ENCODE data around the gene CHD1.
"Not testable (repeated sequence)": the region's sequence is repeated elsewhere in the genome, so short reads cannot be mapped to it uniquely, and the experiment has no call there.

Gene CHD1

GRCh38 chr5:98962587-98962986 lies 33.8 kb upstream of the CHD1 start:
- Histone ChIP-seq H3K4me3 (no peak overlapping the region), H3K27me3 (no peaks in the 10 kb centered on the region), H3K4me1 (no peaks in the 10 kb centered on the region), H4K20me1 (no peaks in the 10 kb centered on the region), H3K4me2 (no peak overlapping the region), H3K9ac (no peak overlapping the region), H3K36me3 (no peaks in the 10 kb centered on the region), H3K9me3 (peaks cover 8% of the 10 kb centered on the region; the same call in 1 of the 2 replicates), H3K27ac (no peak overlapping the region)
- TF ChIP-seq Cebpa-rat (IDR thresholded peaks at IDR 0.05), result no peak

DNA sequence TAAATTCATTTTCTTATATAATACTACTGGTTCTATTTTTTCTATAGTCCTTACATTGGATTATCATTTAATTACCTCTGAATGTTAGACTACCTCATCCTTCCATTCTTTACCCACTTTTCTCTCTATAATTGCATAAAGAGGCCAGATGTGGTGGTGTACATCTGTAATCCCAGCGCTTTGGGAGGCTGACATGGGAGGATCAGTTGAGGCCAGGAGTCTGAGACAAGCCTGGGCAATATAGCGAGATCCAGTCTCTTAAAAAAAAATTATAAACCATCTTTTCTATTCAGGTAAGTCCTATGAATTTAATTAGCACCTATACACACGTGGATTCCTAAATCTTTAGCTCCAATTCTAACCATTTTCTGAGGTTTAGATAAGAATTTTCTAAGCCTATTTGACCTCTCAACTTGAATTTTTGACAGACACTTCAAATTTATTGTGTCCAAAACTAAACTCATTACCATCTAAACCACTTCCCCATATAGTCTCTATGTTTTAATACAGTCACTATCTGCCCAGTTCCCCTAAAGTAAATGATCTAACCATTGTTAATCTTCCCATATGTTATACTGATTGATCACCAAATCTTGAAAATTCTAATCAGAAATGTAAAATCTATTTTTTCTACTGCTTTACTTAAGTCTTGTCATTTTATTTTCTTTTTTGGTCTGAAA lies 33.0 kb upstream of the CHD1 start:
- no peaks in the 10 kb centered on the region for H3K4me1 ChIP-seq
- no peak overlapping the region for H3K9ac ChIP-seq
- H3K4me3 ChIP-seq, result no peak overlapping the region
- no peaks in the 10 kb centered on the region for H3K36me3 ChIP-seq
- no peaks in the 10 kb centered on the region for H4K20me1 ChIP-seq
- H3K9me3 ChIP-seq, result peaks cover 8% of the 10 kb centered on the region; the same call in 1 of the 2 replicates
- H3K27ac ChIP-seq, result no peak overlapping the region
- H3K4me2 ChIP-seq, result no peak overlapping the region
- H3K27me3 ChIP-seq, result no peaks in the 10 kb centered on the region
- TF ChIP-seq Cebpa-rat (IDR thresholded peaks at IDR 0.05), result no peak

DNA sequence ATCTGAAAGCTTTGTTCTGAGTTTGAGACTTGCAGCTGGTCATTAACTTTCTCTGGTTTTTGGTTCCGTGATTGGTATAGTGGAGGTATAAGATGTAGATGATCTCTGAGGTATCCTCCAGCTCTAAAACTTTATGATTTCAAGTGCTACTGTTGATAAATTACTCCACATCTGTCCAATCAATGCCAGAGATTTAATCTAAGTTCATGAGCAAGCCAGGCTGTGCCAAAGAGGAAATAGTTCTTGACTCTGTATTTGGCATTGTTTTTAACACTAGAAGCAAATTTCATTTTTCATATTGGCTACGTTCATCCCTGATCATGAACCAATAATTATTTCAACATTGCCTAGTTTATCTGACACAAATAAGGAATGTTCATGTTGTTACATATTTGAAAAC lies 28.5 kb upstream of the CHD1 start:
- H3K9me3 ChIP-seq, result no peaks in the 10 kb centered on the region
- no peaks in the 10 kb centered on the region for H3K4me1 ChIP-seq
- H3K4me3 ChIP-seq, result no peak overlapping the region
- no peak overlapping the region for H3K27ac ChIP-seq
- H4K20me1 ChIP-seq, result no peaks in the 10 kb centered on the region
- no peak overlapping the region for H3K4me2 ChIP-seq
- no peaks in the 10 kb centered on the region for H3K27me3 ChIP-seq
- H3K36me3 ChIP-seq, result no peaks in the 10 kb centered on the region
- no peak overlapping the region for H3K9ac ChIP-seq
- TF ChIP-seq Cebpa-rat (IDR thresholded peaks at IDR 0.05), result no peak

DNA sequence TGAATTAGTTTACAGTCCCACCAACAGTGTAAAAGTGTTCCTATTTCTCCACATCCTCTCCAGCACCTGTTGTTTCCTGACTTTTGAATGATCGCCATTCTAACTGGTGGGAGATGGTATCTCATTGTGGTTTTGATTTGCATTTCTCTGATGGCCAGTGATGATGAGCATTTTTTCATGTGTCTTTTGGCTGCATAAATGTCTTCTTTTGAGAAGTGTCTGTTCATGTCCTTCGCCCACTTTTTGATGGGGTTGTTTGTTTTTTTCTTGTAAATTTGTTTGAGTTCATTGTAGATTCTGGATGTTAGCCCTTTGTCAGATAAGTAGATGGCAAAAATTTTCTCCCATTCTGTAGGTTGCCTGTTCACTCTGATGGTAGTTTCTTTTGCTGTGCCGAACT lies 27.1 kb upstream of the CHD1 start:
- H3K27ac ChIP-seq, H3K9me3 ChIP-seq, H3K9ac ChIP-seq, H3K36me3 ChIP-seq, H3K4me3 ChIP-seq, H3K27me3 ChIP-seq, H4K20me1 ChIP-seq, H3K4me1 ChIP-seq, H3K4me2 ChIP-seq: not testable (repeated sequence)

DNA sequence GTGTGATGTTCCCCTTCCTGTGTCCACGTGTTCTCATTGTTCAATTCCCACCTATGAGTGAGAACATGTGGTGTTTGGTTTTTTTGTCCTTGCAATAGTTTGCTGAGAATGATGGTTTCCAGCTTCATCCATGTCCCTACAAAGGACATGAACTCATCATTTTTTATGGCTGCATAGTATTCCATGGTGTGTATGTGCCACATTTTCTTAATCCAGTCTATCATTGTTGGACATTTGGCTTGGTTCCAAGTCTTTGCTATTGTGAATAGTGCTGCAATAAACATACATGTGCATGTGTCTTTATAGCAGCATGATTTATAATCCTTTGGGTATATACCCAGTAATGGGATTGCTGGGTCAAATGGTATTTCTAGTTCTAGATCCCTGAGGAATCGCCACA lies 26.7 kb upstream of the CHD1 start:
- not testable (repeated sequence) for H3K4me3 ChIP-seq, H4K20me1 ChIP-seq, H3K36me3 ChIP-seq, H3K27me3 ChIP-seq, H3K4me2 ChIP-seq, H3K4me1 ChIP-seq, H3K9ac ChIP-seq, H3K9me3 ChIP-seq, H3K27ac ChIP-seq

- Histone ChIP-seq H3K9ac (no peak overlapping the region), H3K4me2 (no peak overlapping the region), H3K9me3 (no peaks in the 10 kb centered on the region), H3K4me1 (no peaks in the 10 kb centered on the region), H3K27me3 (no peaks in the 10 kb centered on the region), H3K4me3 (no peak overlapping the region), H3K27ac (no peak overlapping the region), H4K20me1 (no peaks in the 10 kb centered on the region), H3K36me3 (no peaks in the 10 kb centered on the region)
- no peak for TF ChIP-seq Cebpa-rat (IDR thresholded peaks at IDR 0.05)
These were observed 25.7 kb upstream of the CHD1 start for GRCh38 chr5:98954392-98955028.

GRCh38 chr5:98942847-98943246 lies 14.0 kb upstream of the CHD1 start:
- Histone ChIP-seq H4K20me1 (no peaks in the 10 kb centered on the region), H3K27ac (no peak overlapping the region), H3K9me3 (no peaks in the 10 kb centered on the region), H3K4me3 (no peak overlapping the region), H3K36me3 (no peaks in the 10 kb centered on the region), H3K27me3 (no peaks in the 10 kb centered on the region), H3K9ac (no peak overlapping the region), H3K4me2 (no peak overlapping the region), H3K4me1 (0 out of 2 replicates have a peak, but pooled peaks cover 4% of the 10 kb centered on the region)
- TF ChIP-seq Cebpa-rat (IDR thresholded peaks at IDR 0.05), result no peak

GRCh38 chr5:98941131-98941883 lies 12.5 kb upstream of the CHD1 start:
- no peak for TF ChIP-seq Cebpa-rat (IDR thresholded peaks at IDR 0.05)
- Histone ChIP-seq H3K27me3 (no peaks in the 10 kb centered on the region), H3K9ac (no peak overlapping the region), H3K4me2 (no peak overlapping the region), H3K36me3 (no peaks in the 10 kb centered on the region), H4K20me1 (no peaks in the 10 kb centered on the region), H3K4me1 (0 out of 2 replicates have a peak, but pooled peaks cover 4% of the 10 kb centered on the region), H3K4me3 (no peak overlapping the region), H3K9me3 (no peaks in the 10 kb centered on the region), H3K27ac (no peak overlapping the region)

DNA sequence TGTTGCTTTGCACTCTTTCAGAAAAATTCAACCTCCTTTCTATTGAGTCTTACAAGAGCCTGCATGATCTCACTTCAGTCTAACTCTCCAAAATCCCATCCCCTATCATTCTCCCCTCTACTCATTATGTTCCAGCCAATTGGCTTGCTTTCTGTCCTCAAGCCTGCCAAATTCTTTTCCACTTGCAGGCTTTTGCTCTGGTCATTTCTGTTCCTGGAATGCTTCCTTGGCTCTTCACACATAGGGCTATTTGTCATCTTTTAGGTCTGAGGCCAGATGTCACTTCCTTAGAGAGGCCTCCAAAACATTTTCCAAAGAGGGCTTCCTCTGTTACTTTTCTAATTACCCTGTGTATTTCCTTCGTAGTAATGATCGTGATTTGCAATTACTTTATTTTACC lies 11.8 kb upstream of the CHD1 start:
- H3K27ac ChIP-seq, result no peak overlapping the region
- TF ChIP-seq Cebpa-rat (IDR thresholded peaks at IDR 0.05), result no peak
- no peak overlapping the region for H3K4me3 ChIP-seq
- H3K4me2 ChIP-seq, result no peak overlapping the region
- H3K36me3 ChIP-seq, result no peaks in the 10 kb centered on the region
- H3K4me1 ChIP-seq, result 0 out of 2 replicates have a peak, but pooled peaks cover 4% of the 10 kb centered on the region
- no peak overlapping the region for H3K9ac ChIP-seq
- H3K9me3 ChIP-seq, result no peaks in the 10 kb centered on the region
- H3K27me3 ChIP-seq, result no peaks in the 10 kb centered on the region
- H4K20me1 ChIP-seq, result no peaks in the 10 kb centered on the region

DNA sequence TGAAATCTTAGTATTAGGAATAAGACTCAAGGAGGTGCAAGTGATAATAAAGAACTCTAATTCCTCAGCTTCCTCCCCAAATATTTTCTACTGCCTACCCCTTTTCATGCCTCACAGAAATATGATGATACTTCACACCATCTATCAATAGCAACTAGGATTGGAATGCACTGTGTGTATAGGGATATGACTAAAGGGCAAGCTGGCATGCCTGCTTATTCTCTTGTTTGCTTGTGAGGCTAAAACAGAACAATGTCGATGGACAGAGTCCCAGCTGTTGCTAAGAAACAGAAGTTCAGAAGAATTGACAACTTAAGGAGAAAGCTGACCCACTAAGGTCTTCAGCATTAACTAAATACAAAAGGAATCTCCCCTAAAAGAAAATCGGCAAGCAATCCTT lies 9.7 kb upstream of the CHD1 start:
- Histone ChIP-seq H3K27me3 (no peaks in the 10 kb centered on the region), H4K20me1 (no peaks in the 10 kb centered on the region), H3K4me2 (no peak overlapping the region), H3K36me3 (no peaks in the 10 kb centered on the region), H3K27ac (no peak overlapping the region), H3K4me3 (no peak overlapping the region), H3K4me1 (peaks cover 10% of the 10 kb centered on the region), H3K9ac (no peak overlapping the region), H3K9me3 (no peaks in the 10 kb centered on the region)
- TF ChIP-seq Cebpa-rat (IDR thresholded peaks at IDR 0.05), result no peak

Data from BLaER1 (cell line).